Stimulated activated CD4-positive, alpha-beta T cell treated with anti-CD3 and anti-CD28 coated beads, TNF-alpha, amount 100 ng/mL, for 48 hours (primary cell): Measurements from ENCODE around the gene SLC35B2.

Source experiments
- DNase-seq, 3 donors: peaks; one replicate each; pipeline ENCODE4 v3.0.0-alpha.2; 2020; ENCODE audit warnings: low read depth in 3 of 3

The SLC35B2 gene

GRCh38 chr6:44257025-44257752 lies at the start of gene SLC35B2:
SLC35B2 (minus strand) TSS chr6:44257528; CDS start chr6:44257410, 118 bp downstream.
- DNase-seq, result no peak

- DNase-seq, result no peak
These were observed 49.4 kb upstream of the SLC35B2 start for GRCh38 chr6:44306710-44307109.

GRCh38 chr6:44305200-44305725 lies 47.9 kb upstream of the SLC35B2 start:
- DNase-seq, result no peak

GRCh38 chr6:44304282-44305199 lies 47.2 kb upstream of the SLC35B2 start:
- DNase-seq, result peak in 1 of 3 donors; percentile 20

GRCh38 chr6:44303842-44304241 lies 46.5 kb upstream of the SLC35B2 start:
- no peak for DNase-seq

- no peak for DNase-seq
These were observed 45.5 kb upstream of the SLC35B2 start for GRCh38 chr6:44302856-44303255.

GRCh38 chr6:44301782-44302564 lies 44.6 kb upstream of the SLC35B2 start:
- DNase-seq, result no peak

- no peak for DNase-seq
These were observed 43.8 kb upstream of the SLC35B2 start for GRCh38 chr6:44301106-44301505.

GRCh38 chr6:44300292-44300823 lies 43.0 kb upstream of the SLC35B2 start:
- no peak for DNase-seq

- DNase-seq, result no peak
These were observed 41.5 kb upstream of the SLC35B2 start for GRCh38 chr6:44298864-44299263.

- DNase-seq, result no peak
These were observed 40.9 kb upstream of the SLC35B2 start for GRCh38 chr6:44298055-44298803.

- peak in 2 of 3 donors; percentile 18 to 50 for DNase-seq
These were observed 40.0 kb upstream of the SLC35B2 start for GRCh38 chr6:44297063-44298038.

GRCh38 chr6:44294832-44295791 lies 37.8 kb upstream of the SLC35B2 start:
- no peak for DNase-seq

- no peak for DNase-seq
These were observed 35.5 kb upstream of the SLC35B2 start for GRCh38 chr6:44292661-44293365.

- DNase-seq, result no peak
These were observed 34.5 kb upstream of the SLC35B2 start for GRCh38 chr6:44291841-44292240.

GRCh38 chr6:44289726-44290260 lies 32.5 kb upstream of the SLC35B2 start:
- DNase-seq, result no peak

- no peak for DNase-seq
These were observed 29.4 kb upstream of the SLC35B2 start for GRCh38 chr6:44286747-44287146.

- DNase-seq, result no peak
These were observed 28.9 kb upstream of the SLC35B2 start for GRCh38 chr6:44286285-44286565.
